PFSK-1 (cell line): Measurements from ENCODE around the gene TMEM139.

Experiments
- FOXP2 ChIP-seq: optimal IDR thresholded peaks from 2 replicates; pipeline ENCODE3; 2011; ENCODE audit warnings: borderline replicate concordance, control low read depth, inconsistent platforms; ENCODE audit not compliant: insufficient read depth; ENCODE audit errors: extremely low read length, extremely low read depth
- POLR2AphosphoS5 ChIP-seq: IDR thresholded peaks from 2 replicates; pipeline ENCODE4 v1.6.1; 2012; ENCODE audit warnings: low read depth, mild to moderate bottlenecking, control low read depth, low read length, moderate library complexity
- REST ChIP-seq, 2 experiments: IDR thresholded peaks; 2 replicates each; pipeline versions ENCODE4 v1.6.1 to v1.8.0; 2011 to 2012; ENCODE audit warnings: low read depth in 2 of 2, low read length in 2 of 2, control low read depth in 1 of 2, inconsistent platforms in 1 of 2, mild to moderate bottlenecking in 1 of 2, moderate library complexity in 1 of 2; ENCODE audit not compliant: insufficient read depth in 1 of 2
- SIN3A ChIP-seq: IDR thresholded peaks from 2 replicates; pipeline ENCODE4 v1.6.1; 2012; ENCODE audit warnings: mild to moderate bottlenecking, low read length, moderate library complexity, borderline replicate concordance; ENCODE audit not compliant: insufficient read depth
- TAF1 ChIP-seq: IDR thresholded peaks from 2 replicates; pipeline ENCODE4 v1.6.1; 2012; ENCODE audit warnings: low read length, control low read depth, borderline replicate concordance; ENCODE audit not compliant: insufficient read depth

Gene TMEM139

DNA sequence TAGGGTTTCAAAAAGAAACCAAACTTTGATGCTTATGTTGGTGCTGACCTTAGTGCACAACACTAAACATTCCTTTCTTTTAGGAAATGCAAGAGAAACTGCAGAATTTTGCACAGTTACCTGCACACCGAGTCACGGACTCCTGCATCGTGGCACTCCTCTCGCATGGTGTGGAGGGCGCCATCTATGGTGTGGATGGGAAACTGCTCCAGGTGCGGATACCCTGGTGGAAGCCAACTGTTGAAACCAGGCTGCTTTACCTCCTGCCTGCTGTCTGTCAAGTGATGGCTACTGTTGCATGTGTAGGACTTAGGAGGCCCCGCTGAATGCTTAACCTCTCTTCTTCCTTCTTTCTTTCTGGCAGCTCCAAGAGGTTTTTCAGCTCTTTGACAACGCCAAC lies 15.1 kb downstream of the TMEM139 start:
- no peak for TF ChIP-seq SIN3A
- no peak for TF ChIP-seq FOXP2
- TF ChIP-seq TAF1 = no peak
- no peak for TF ChIP-seq POLR2AphosphoS5
- no peak for TF ChIP-seq REST (IDR thresholded peaks at IDR 0.05; ENCODE audit: insufficient read depth in 1 of 2, low read depth in 2 of 2, low read length in 2 of 2)

DNA sequence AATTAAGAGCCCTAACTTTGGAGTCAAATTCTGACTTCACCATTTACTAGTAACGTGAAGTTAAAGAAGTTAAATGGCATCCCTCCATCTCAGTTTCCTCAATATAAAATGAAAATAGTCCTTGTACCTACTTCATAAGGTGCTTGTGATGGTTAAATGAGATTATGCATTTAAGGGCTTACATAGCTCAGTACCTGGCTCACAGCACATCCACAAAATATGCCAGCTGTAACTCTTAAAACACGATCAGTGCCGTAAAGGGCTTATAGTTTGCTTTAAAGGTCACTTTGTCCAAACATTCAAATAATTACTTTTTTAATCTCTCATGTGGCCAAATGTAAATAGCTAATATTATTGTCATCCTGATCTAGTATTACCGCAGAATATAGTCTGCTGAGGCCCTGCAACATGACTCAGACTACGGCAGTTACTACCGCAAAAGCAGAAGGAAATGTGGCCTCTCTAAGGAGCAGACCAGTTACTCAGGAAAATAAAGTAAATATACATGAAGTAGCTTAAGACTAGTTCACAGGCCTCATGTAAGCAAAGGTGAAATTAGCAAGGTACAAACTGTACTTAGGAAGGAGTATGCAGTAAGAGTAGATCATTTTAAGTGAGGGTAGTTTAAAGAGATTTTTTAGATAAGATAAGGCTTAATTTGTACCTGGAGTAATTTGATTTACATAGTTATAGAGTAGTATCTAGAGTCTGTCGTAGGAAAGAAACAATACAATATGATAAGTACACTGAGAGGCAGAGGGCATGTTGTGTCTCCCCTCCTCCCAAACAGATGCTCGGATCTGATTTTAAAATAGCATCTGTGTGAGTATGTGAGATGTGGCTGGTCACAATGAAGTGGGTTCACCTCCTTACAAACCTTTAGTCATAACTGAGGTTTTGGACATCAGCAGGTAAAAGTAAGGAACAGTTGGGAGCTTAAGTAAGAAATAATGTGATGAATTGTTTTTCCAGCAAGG lies 16.5 kb downstream of the TMEM139 start:
- no peak for TF ChIP-seq FOXP2
- no peak for TF ChIP-seq TAF1
- no peak for TF ChIP-seq REST (IDR thresholded peaks at IDR 0.05; ENCODE audit: insufficient read depth in 1 of 2, low read depth in 2 of 2, low read length in 2 of 2)
- no peak for TF ChIP-seq SIN3A
- no peak for TF ChIP-seq POLR2AphosphoS5

- TF ChIP-seq TAF1 (no peak), POLR2AphosphoS5 (no peak), FOXP2 (no peak), REST (IDR thresholded peaks at IDR 0.05; ENCODE audit: insufficient read depth in 1 of 2, low read depth in 2 of 2, low read length in 2 of 2) (no peak), SIN3A (no peak)
These were observed 19.0 kb downstream of the TMEM139 start for GRCh38 chr7:143303733-143304132.

DNA sequence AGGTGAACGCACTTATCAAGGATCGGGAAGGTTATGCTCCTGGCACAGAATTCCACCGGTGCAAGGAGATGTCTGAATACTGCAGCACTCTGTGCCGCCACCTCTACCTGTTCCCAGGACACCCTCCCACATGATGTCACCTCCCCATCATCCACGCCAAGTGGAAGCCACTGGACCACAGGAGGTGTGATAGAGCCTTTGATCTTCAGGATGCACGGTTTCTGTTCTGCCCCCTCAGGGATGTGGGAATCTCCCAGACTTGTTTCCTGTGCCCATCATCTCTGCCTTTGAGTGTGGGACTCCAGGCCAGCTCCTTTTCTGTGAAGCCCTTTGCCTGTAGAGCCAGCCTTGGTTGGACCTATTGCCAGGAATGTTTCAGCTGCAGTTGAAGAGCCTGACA lies 20.2 kb downstream of the TMEM139 start:
- TF ChIP-seq REST (IDR thresholded peaks at IDR 0.05; ENCODE audit: insufficient read depth in 1 of 2, low read depth in 2 of 2, low read length in 2 of 2) (no peak), TAF1 (no peak), SIN3A (no peak), FOXP2 (no peak), POLR2AphosphoS5 (no peak)
